ENCODE data around the gene GNB1. TPM values are rescaled to one million over a fixed set of nuclear protein-coding genes. Genes with fewer than 3 reads are reported as not detected.

Gene GNB1
- total and polyA plus RNA-seq, 9 of the 15 experiments (the other 6 are each of a cell fraction or from before 2014, with no cell fraction given): 34.3 to 388 (median 114) TPM

DNA sequence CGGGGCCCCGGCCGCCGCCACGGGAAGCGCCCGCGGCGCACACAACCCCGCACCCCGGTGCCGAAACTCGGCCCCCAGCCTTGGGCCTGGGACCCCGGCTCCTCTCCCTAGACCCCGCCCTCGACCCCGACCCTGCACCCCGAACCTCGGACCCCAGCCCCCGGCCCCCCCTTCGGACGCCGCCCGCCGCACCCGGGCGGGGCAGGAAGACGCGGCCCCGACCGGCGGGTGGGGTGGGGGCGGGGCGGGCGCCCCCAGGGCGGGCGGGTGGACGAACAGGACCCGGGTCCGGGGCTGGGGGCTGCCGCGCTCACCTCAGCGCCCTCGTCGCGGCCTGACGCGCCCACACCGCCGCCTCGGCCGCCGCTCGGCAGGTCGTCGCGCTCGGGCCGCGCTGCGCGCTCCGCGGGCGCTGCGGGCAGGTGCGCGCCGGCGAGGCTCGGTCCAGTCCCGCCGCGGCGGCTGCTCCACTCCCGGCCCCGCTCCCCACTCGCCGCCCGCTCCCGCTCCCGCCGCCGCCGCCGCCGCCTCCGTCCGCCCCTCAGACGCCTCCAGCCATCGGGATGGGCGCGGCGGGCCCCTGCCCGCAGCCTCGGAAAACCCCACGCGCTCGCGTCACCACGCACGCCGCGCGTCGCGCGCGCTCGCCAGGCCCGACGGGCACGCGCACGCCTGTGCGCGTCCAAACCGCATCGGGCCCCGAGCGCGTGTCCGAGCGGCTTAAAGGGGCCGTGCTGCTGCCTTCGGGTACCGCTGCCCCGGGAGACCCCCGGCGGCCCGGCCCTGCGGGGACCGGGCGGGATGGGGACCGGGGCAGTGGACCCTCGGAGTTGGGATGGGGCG lies at the start of gene GNB1 (continued):
- peak; percentile 100 for TF ChIP-seq GMEB1 (CRISPR knock-in tag; IDR thresholded peaks at IDR 0.05)
- TF ChIP-seq HBP1 (CRISPR knock-in tag; IDR thresholded peaks at IDR 0.05): no peak
- TF ChIP-seq, protein P1, sequence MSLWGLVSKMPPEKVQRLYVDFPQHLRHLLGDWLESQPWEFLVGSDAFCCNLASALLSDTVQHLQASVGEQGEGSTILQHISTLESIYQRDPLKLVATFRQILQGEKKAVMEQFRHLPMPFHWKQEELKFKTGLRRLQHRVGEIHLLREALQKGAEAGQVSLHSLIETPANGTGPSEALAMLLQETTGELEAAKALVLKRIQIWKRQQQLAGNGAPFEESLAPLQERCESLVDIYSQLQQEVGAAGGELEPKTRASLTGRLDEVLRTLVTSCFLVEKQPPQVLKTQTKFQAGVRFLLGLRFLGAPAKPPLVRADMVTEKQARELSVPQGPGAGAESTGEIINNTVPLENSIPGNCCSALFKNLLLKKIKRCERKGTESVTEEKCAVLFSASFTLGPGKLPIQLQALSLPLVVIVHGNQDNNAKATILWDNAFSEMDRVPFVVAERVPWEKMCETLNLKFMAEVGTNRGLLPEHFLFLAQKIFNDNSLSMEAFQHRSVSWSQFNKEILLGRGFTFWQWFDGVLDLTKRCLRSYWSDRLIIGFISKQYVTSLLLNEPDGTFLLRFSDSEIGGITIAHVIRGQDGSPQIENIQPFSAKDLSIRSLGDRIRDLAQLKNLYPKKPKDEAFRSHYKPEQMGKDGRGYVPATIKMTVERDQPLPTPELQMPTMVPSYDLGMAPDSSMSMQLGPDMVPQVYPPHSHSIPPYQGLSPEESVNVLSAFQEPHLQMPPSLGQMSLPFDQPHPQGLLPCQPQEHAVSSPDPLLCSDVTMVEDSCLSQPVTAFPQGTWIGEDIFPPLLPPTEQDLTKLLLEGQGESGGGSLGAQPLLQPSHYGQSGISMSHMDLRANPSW (CRISPR knock-in tag; IDR thresholded peaks at IDR 0.05): no peak
- TF ChIP-seq MEF2D (tag; conservative IDR thresholded peaks at IDR 0.05; ENCODE audit: low read depth): no peak
- no peak for TF ChIP-seq FOXJ3 (CRISPR knock-in tag; IDR thresholded peaks at IDR 0.05)
- no peak for TF ChIP-seq RFX7 (CRISPR knock-in tag; IDR thresholded peaks at IDR 0.05)
- TF ChIP-seq KDM1A (IDR thresholded peaks at IDR 0.05): no peak
- TF ChIP-seq ATF7 (IDR thresholded peaks at IDR 0.05): peak; percentile 85
- TF ChIP-seq LARP7 (IDR thresholded peaks at IDR 0.05): no peak
- no peak for TF ChIP-seq ELK1 (CRISPR knock-in tag; IDR thresholded peaks at IDR 0.05)
- no peak for TF ChIP-seq ZNF282 (CRISPR knock-in tag; IDR thresholded peaks at IDR 0.05)
- TF ChIP-seq ETS2 (tag; IDR thresholded peaks at IDR 0.05; ENCODE audit: borderline replicate concordance, poor library complexity, severe bottlenecking): no peak
- no peak for TF ChIP-seq SRSF9 (IDR thresholded peaks at IDR 0.05; ENCODE audit: borderline replicate concordance, low read depth, low read length)
- no peak for TF ChIP-seq ZNF57 (CRISPR knock-in tag; IDR thresholded peaks at IDR 0.05)
- TF ChIP-seq MCM7 (IDR thresholded peaks at IDR 0.05): no peak
- TF ChIP-seq CHD4 (IDR thresholded peaks at IDR 0.05; ENCODE audit: insufficient read depth, insufficient replicate concordance, low read depth, low read length, poor library complexity, severe bottlenecking): no peak
- TF ChIP-seq POLR2G (IDR thresholded peaks at IDR 0.05; ENCODE audit: low read depth, low read length): peak; percentile 82
- TF ChIP-seq, protein P2, sequence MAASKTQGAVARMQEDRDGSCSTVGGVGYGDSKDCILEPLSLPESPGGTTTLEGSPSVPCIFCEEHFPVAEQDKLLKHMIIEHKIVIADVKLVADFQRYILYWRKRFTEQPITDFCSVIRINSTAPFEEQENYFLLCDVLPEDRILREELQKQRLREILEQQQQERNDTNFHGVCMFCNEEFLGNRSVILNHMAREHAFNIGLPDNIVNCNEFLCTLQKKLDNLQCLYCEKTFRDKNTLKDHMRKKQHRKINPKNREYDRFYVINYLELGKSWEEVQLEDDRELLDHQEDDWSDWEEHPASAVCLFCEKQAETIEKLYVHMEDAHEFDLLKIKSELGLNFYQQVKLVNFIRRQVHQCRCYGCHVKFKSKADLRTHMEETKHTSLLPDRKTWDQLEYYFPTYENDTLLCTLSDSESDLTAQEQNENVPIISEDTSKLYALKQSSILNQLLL (CRISPR knock-in tag; IDR thresholded peaks at IDR 0.05; ENCODE audit: borderline replicate concordance): no peak
- TF ChIP-seq HEY1 (CRISPR knock-in tag; IDR thresholded peaks at IDR 0.05; ENCODE audit: borderline replicate concordance): no peak
- TF ChIP-seq RB1 (IDR thresholded peaks at IDR 0.05; ENCODE audit: low read depth): peak; percentile 94
